HG02870 (cell line): ENCODE data around the gene EFCAB10.
A peak's percentile ranks its signal among the peaks of the same experiment; 100 is the strongest.

Source experiments
- ATAC-seq: cut with Tn5 transposase; IDR thresholded peaks from one replicate; pipeline ENCODE4 v1.9.1; 2021; ENCODE audit warnings: mild to moderate bottlenecking, moderate library complexity; ENCODE audit not compliant: unreplicated experiment

The EFCAB10 gene

GRCh38 chr7:105581066-105581811 lies at the start of gene EFCAB10:
Gene EFCAB10 (minus strand): TSS chr7:105581493. CDS start chr7:105581463, 30 bp downstream.
- peak; percentile 80 for ATAC-seq

GRCh38 chr7:105625986-105626385 lies 44.7 kb upstream of the EFCAB10 start:
- ATAC-seq: no peak

- ATAC-seq: no peak
Observed at GRCh38 chr7:105623906-105624305, 42.6 kb upstream of the EFCAB10 start.

- no peak for ATAC-seq
Observed at GRCh38 chr7:105623378-105623777, 42.1 kb upstream of the EFCAB10 start.

GRCh38 chr7:105622106-105622731 lies 40.9 kb upstream of the EFCAB10 start:
- no peak for ATAC-seq

GRCh38 chr7:105621617-105622016 lies 40.3 kb upstream of the EFCAB10 start:
- ATAC-seq: no peak

GRCh38 chr7:105621176-105621575 lies 39.9 kb upstream of the EFCAB10 start:
- no peak for ATAC-seq

- ATAC-seq: no peak
Observed at GRCh38 chr7:105619590-105619989, 38.3 kb upstream of the EFCAB10 start.

GRCh38 chr7:105618016-105618296 lies 36.7 kb upstream of the EFCAB10 start:
- no peak for ATAC-seq

GRCh38 chr7:105617280-105618015 lies 36.2 kb upstream of the EFCAB10 start:
- ATAC-seq: no peak

- ATAC-seq: no peak
Observed at GRCh38 chr7:105614341-105614840, 33.1 kb upstream of the EFCAB10 start.

GRCh38 chr7:105613611-105614330 lies 32.5 kb upstream of the EFCAB10 start:
- no peak for ATAC-seq

- no peak for ATAC-seq
Observed at GRCh38 chr7:105612806-105613205, 31.5 kb upstream of the EFCAB10 start.

GRCh38 chr7:105611856-105612775 lies 30.8 kb upstream of the EFCAB10 start:
- ATAC-seq: no peak

- ATAC-seq: no peak
Observed at GRCh38 chr7:105610165-105610930, 29.1 kb upstream of the EFCAB10 start.

GRCh38 chr7:105602325-105603305 lies 21.3 kb upstream of the EFCAB10 start:
- ATAC-seq: no peak

- no peak for ATAC-seq
Observed at GRCh38 chr7:105600720-105601550, 19.6 kb upstream of the EFCAB10 start.
